ENCODE measurements around the gene EXOC2. TPM values are rescaled to one million over a fixed set of nuclear protein-coding genes. Genes with fewer than 3 reads are reported as not detected.

The EXOC2 gene
- total and polyA plus RNA-seq, 2 donors (not counting 3 experiments of a cell fraction or from before 2014, with no cell fraction given) = 18.2 to 30.8 TPM

GRCh38 chr6:707576-708236 is 14.8 kb upstream of the EXOC2 start:
- dilution Hi-C loops (cut with MboI; ENCODE audit: extremely low pct_ligation_motif_present, low sequenced_read_pairs) = no loop called here
- intact Hi-C loops (cut with micrococcal nuclease) = loop anchor here (2.0 to 5.0 kb wide), 2 partner anchors 15 to 905 kb away; no protein-coding TSS in a partner anchor
- Histone ChIP-seq H4K20me1 (replicated peaks; ENCODE audit: control insufficient read depth, extremely low read depth, insufficient read depth, low read length) (no peaks in the 10 kb centered on the region), H3K9me3 (replicated peaks; ENCODE audit: control insufficient read depth, insufficient read depth, low read length) (no peaks in the 10 kb centered on the region), H3K27ac (ENCODE audit: insufficient read depth, low read depth, low read length) (peak overlapping the region; percentile 92), H3K27me3 (ENCODE audit: control insufficient read depth in 2 of 2, insufficient read depth in 2 of 2, low read length in 2 of 2) (no peaks in the 10 kb centered on the region), H3K9ac (replicated peaks; ENCODE audit: extremely low read depth, insufficient read depth, low read length) (peak overlapping the region; percentile 62), H3K4me2 (ENCODE audit: insufficient read depth, low read length) (peak overlapping the region; percentile 32), H3K79me2 (ENCODE audit: control insufficient read depth, insufficient read depth, low read length) (no peaks in the 10 kb centered on the region), H3K4me3 (replicated peaks in 1 of 3; ENCODE audit: insufficient read depth in 1 of 3, low read depth in 1 of 3, low read length in 3 of 3) (no peak overlapping the region), H3K9me1 (replicated peaks; ENCODE audit: control insufficient read depth, extremely low read depth, insufficient read depth, low read length) (no peaks in the 10 kb centered on the region), H2AFZ (ENCODE audit: low read depth, low read length) (peak overlapping the region; percentile 79), H3K36me3 (ENCODE audit: control insufficient read depth in 2 of 2, extremely low read depth in 1 of 2, insufficient read depth in 2 of 2, low read length in 2 of 2) (no peaks in the 10 kb centered on the region), H3K4me1 (ENCODE audit: control insufficient read depth, extremely low read depth, insufficient read depth, low read length) (peaks cover 90% of the 10 kb centered on the region)
- BruUV-seq (replicated peaks) = no TSS peak
- ChIA-PET POLR2A (interaction anchor here (0.6 kb wide), 1 partner anchor 111 kb away, joined by 3 read pairs; no protein-coding TSS in a partner anchor), CTCF (interaction anchor here (2.1 to 3.4 kb wide), 2 partner anchors 8 to 14 kb away, joined by 5 to 17 read pairs; no protein-coding TSS in a partner anchor)
- DNase-seq (ENCODE audit: low read depth, low spot score) = no peak
- no peak for FAIRE-seq
- TF ChIP-seq FOS (IDR thresholded peaks at IDR 0.05; ENCODE audit: borderline replicate concordance, insufficient read depth, low read length) (no peak), POLR2AphosphoS5 (IDR thresholded peaks at IDR 0.05; ENCODE audit: insufficient read depth, low read depth, low read length) (no peak), CTCF (IDR thresholded peaks at IDR 0.05; ENCODE audit: extremely low read depth in 1 of 2, insufficient read depth in 1 of 2, low read depth in 1 of 2, low read length in 2 of 2) (no peak), JUN (IDR thresholded peaks at IDR 0.05; ENCODE audit: borderline replicate concordance, insufficient read depth, insufficient read length, low read depth) (no peak), POLR2A (IDR thresholded peaks at IDR 0.05; ENCODE audit: low read depth, low read length) (no peak), EZH2 (IDR thresholded peaks at IDR 0.05; ENCODE audit: borderline replicate concordance, low read depth, low read length, severe bottlenecking) (no peak), GATA2 (IDR thresholded peaks at IDR 0.05; ENCODE audit: insufficient read depth, insufficient read length, low read depth, low read length) (no peak), MYC (IDR thresholded peaks at IDR 0.05; ENCODE audit: low read depth, low read length) (no peak)
- TF ChIP-seq, protein P1, sequence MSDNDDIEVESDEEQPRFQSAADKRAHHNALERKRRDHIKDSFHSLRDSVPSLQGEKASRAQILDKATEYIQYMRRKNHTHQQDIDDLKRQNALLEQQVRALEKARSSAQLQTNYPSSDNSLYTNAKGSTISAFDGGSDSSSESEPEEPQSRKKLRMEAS (IDR thresholded peaks at IDR 0.05; ENCODE audit: insufficient read depth, insufficient read length) = no peak
